Rectal smooth muscle tissue (tissue), 1 donor: Measurements from ENCODE around the gene NTRK2.
"Not testable (repeated sequence)": the region's sequence is repeated elsewhere in the genome, so short reads cannot be mapped to it uniquely, and the experiment has no call there.

Source experiments
- H3K27ac ChIP-seq: one replicate; pipeline ENCODE4 v1.7.0; 2013; ENCODE audit warnings: low read depth, low read length, inconsistent platforms
- H3K27me3 ChIP-seq: one replicate; pipeline ENCODE4 v1.7.0; 2013; ENCODE audit warnings: low read length; ENCODE audit not compliant: control insufficient read depth, insufficient read depth
- H3K36me3 ChIP-seq: one replicate; pipeline ENCODE4 v1.7.0; 2013; ENCODE audit warnings: low read length; ENCODE audit not compliant: control insufficient read depth, insufficient read depth
- H3K4me1 ChIP-seq: one replicate; pipeline ENCODE4 v1.7.0; 2013; ENCODE audit warnings: low read length; ENCODE audit not compliant: control insufficient read depth, insufficient read depth
- H3K4me3 ChIP-seq: one replicate; pipeline ENCODE4 v1.7.0; 2013; ENCODE audit warnings: low read length
- H3K9ac ChIP-seq: one replicate; pipeline ENCODE4 v1.7.0; 2013; ENCODE audit warnings: low read length

Gene NTRK2

DNA sequence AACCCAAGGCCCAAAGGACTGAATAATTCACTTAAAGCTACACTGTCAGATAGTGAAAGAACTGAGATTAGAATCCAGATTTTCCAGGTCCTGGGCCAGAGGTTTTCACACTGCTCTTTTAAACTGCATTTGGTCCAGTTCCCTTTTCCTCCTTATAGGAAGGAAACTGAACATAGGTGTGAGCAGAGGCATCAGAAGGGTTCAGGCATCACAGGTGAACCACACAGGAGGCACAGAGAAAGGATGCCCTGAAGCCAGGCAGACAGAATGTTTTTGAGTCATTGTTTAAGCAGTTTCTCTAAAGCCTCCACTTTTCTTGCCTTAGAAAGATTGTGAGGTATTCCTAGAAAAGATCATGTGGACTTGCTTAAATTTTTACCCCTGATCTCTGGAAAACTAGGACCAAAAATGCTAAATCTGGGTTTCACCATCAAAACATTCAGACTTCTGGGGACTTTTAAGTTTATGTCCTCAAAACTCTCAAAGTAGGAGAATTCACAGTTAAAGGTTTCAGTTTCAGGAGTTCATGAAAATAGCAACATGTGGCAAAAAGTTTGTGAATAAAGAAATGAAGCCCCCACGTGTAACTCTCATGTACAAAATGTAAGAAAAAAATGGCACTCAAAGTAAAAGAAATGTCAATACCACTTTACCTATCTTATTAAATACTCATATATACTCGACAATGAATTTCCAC lies 386.1 kb downstream of the NTRK2 start:
- Histone ChIP-seq H3K27me3 (no peaks in the 10 kb centered on the region), H3K9ac (no peak overlapping the region), H3K36me3 (no peaks in the 10 kb centered on the region), H3K27ac (no peak overlapping the region), H3K4me3 (no peak overlapping the region), H3K4me1 (no peaks in the 10 kb centered on the region)

DNA sequence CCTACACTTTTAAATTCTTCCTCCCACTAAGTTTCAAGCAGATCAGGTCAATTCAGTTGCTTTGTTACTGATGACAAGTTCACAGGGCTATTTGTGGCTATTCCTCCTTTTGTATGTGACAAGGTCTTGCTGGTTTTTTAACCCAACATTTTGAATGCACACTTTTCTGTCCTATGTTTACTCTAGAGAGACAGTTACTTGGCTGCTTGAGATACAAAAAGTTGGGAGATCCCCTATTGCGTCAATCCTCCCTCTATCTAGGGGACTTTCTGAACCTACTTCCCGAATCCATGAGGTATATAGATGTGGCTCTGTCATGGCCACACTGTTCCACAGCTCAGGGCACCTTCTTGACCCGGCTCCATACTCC lies 386.7 kb downstream of the NTRK2 start:
- Histone ChIP-seq H3K9ac (no peak overlapping the region), H3K36me3 (no peaks in the 10 kb centered on the region), H3K4me3 (no peak overlapping the region), H3K4me1 (no peaks in the 10 kb centered on the region), H3K27me3 (no peaks in the 10 kb centered on the region), H3K27ac (no peak overlapping the region)

DNA sequence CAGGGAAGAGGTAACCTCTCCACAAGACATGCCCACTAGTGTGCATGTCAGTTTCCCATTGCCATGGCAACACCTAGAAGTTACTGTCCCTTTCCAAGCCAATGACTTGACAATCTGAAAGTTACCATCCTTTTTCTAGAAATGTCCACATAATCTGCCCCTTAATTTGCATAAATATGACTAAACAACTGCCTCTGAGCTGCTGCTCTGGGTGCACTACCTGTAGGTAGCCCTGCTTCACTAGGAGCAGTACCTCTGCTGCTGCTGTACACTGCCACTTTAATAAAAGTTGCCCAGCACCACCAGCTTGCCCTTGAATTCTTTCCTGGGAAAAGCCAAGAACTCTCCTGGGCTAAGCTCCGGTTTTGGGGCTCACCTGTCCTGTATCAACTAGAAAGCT lies 392.4 kb downstream of the NTRK2 start:
- Histone ChIP-seq H3K27me3 (no peaks in the 10 kb centered on the region), H3K36me3 (no peaks in the 10 kb centered on the region), H3K9ac (no peak overlapping the region), H3K27ac (no peak overlapping the region), H3K4me3 (no peak overlapping the region), H3K4me1 (no peaks in the 10 kb centered on the region)

DNA sequence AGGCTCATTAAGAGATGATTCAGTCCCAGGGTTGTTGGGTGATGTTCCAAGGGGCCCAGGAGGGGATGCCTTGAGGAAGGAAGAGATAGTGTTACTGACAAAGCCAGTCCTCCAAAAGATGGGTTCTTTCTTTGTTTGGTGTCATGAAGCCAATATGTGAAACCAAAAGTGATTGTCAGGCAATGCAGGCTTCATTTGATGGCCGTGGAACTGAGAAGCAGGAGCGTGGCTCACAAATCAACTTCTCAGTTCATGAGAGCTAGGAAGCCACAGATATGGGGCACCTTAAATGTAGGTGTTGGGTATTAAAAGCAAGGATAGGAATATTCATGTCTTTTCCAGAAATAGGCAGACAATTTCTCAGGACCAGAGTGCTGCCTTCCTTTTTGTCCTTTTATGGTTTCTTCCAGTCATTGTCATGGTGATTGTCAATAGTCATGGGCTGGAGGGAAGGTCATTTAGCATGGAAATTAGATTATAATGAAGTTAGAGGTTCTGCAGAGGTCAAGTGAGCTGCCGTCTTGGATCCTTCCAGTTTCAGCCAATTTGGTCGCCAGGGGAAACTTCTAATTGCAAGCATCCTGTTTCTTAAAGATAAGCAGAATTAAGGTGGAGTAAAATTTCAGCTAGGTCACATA lies 393.0 kb downstream of the NTRK2 start:
- Histone ChIP-seq H3K4me3 (no peak overlapping the region), H3K9ac (no peak overlapping the region), H3K27ac (no peak overlapping the region)

DNA sequence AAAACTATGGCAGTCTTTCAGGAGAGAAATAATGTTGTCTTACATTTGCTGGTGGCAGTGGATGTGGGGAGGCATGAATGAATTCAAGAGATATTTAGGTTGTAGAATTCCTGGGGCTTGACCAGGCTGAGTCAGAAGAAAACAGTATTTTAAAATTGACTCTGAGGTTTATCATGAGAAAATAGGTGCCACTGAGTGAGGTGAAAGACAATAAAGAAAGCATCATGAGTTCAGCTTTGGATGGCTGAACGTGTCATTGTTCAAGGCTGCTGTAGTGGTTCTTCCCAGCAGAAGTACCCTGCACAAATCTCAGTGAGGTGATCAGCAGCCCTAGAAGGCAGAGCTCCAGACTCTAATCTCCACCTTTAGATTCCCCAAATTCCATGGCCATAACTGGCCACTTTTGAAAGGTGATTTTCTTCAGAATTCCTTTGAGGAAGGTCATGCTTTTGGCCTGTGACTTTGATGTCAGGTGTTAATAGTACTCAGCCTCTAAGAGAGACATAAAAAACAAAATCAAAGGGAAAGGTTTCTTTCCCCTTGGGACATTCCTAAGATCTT lies 395.4 kb downstream of the NTRK2 start:
- Histone ChIP-seq H3K4me3 (no peak overlapping the region), H3K36me3 (no peaks in the 10 kb centered on the region), H3K9ac (no peak overlapping the region), H3K4me1 (no peaks in the 10 kb centered on the region), H3K27ac (no peak overlapping the region), H3K27me3 (no peaks in the 10 kb centered on the region)

More for the DNA sequence above, 393.0 kb downstream of the NTRK2 start:
- Histone ChIP-seq H3K4me1 (no peaks in the 10 kb centered on the region), H3K36me3 (no peaks in the 10 kb centered on the region), H3K27me3 (no peaks in the 10 kb centered on the region)

DNA sequence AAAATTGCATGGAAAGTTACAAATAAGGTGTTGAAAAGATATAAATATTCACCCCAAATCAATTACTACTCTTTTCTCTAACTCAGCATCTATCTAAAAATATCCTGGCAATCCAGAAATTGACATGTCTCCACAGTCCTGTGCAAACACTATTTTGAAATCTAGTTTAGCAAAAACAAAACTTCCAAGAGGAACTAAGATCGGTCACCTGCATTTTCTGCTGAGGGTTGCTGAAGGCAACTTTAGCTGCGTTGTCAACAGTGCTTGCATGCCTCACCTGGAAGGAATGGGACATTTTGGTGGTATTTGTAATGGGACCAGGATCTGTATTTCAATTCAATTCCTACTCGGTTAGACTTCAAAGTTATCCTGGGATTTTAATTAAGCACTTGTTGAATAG lies 398.3 kb downstream of the NTRK2 start:
- Histone ChIP-seq H3K9ac (no peak overlapping the region), H3K27me3 (no peaks in the 10 kb centered on the region), H3K27ac (no peak overlapping the region), H3K4me3 (no peak overlapping the region), H3K36me3 (no peaks in the 10 kb centered on the region), H3K4me1 (no peaks in the 10 kb centered on the region)

DNA sequence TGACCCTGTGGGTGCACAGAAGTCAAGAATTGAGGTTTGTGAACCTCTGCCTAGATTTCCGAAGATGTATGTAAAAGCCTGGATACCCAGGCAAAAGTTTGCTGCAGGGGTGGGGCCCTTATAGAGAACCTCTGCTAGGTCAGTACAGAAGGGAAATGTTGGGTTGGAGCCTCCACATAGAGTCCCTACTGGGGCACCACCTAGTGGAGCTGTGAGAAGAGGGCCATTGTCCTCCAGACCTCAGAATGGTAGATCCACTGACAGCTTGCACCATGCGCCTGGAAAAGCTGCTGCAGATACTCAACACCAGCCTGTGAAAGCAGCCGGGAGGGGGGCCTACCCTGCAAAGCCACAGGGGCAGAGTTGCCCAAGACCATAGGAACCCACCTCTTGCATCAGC lies 399.9 kb downstream of the NTRK2 start:
- H3K4me3 ChIP-seq, H3K36me3 ChIP-seq, H3K27me3 ChIP-seq, H3K4me1 ChIP-seq, H3K27ac ChIP-seq, H3K9ac ChIP-seq: not testable (repeated sequence)
